ENCODE data around the gene ARHGEF11. TPM values are rescaled to one million over a fixed set of nuclear protein-coding genes. Genes with fewer than 3 reads are reported as not detected.

The ARHGEF11 gene
- total RNA-seq, 1 experiment from 2014 or later = 41.1 TPM

DNA sequence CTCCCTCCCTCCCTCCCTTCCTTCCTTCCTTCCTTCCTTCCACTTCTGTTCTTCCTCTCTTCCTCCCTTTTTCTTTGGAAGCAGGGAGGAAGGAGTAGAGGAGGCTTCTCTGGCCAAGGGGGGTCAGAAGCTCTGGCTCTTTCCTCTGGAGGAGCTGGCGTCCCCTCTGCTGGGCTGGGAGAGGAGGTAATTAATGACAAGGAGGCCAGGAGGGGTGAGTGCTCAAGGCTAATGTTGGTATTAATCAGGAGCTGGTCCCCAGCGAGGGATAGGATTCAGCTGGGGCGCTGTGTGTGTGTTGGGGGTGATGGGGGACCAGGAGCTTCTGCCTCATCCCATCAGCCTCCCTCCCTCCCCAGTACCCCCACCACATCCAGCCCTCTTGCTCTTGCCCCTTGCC, 158.2 kb downstream of the ARHGEF11 start:
- H2BK20ac ChIP-seq (ENCODE audit: low read depth, low read length, poor library complexity, severe bottlenecking) = no peak overlapping the region
- peak overlapping the region; percentile 19 for H3K4me2 ChIP-seq (ENCODE audit: insufficient read depth, insufficient read length, low read length)
- no peak overlapping the region for H2BK12ac ChIP-seq (ENCODE audit: insufficient read length, low read depth, low read length)
- DNase-seq = no peak
- H3K9me3 ChIP-seq (ENCODE audit: control insufficient read depth, low read depth, low read length) = no peaks in the 10 kb centered on the region
- no peak overlapping the region for H4K8ac ChIP-seq (replicated peaks; ENCODE audit: insufficient read length, low read depth, low read length)
- H3K9ac ChIP-seq (ENCODE audit: extremely low read depth, insufficient read length, low read length) = no peak overlapping the region
- no peak overlapping the region for H2AFZ ChIP-seq (ENCODE audit: low read length)
- no peak overlapping the region for H4K5ac ChIP-seq (ENCODE audit: insufficient read length, low read depth, low read length)
- no peaks in the 10 kb centered on the region for H4K20me1 ChIP-seq (ENCODE audit: control insufficient read depth, insufficient read depth, insufficient read length)
- no peak overlapping the region for H3K27ac ChIP-seq (ENCODE audit: insufficient read length, low read depth, low read length)
- no peak overlapping the region for H2BK5ac ChIP-seq (ENCODE audit: insufficient read length, low read length)
- H2AK5ac ChIP-seq (ENCODE audit: insufficient read length, low read length) = no peak overlapping the region
- Mint-ChIP-seq H3K27ac (no peak overlapping the region), H3K4me1 (peaks cover 43 to 65% of the 10 kb centered on the region in 2 experiments), H3K9me3 (no peaks in the 10 kb centered on the region; a peak in 2 of 5 replicates), H3K4me3 (peak overlapping the region in 1 of 2 experiments; percentile 70; a peak in 3 of 5 replicates), H3K27me3 (ENCODE audit: low read depth) (peaks cover 77% of the 10 kb centered on the region), H3K36me3 (ENCODE audit: insufficient read depth in 1 of 3, low read depth in 3 of 3) (no peaks in the 10 kb centered on the region)
- TF ChIP-seq, protein P1, sequence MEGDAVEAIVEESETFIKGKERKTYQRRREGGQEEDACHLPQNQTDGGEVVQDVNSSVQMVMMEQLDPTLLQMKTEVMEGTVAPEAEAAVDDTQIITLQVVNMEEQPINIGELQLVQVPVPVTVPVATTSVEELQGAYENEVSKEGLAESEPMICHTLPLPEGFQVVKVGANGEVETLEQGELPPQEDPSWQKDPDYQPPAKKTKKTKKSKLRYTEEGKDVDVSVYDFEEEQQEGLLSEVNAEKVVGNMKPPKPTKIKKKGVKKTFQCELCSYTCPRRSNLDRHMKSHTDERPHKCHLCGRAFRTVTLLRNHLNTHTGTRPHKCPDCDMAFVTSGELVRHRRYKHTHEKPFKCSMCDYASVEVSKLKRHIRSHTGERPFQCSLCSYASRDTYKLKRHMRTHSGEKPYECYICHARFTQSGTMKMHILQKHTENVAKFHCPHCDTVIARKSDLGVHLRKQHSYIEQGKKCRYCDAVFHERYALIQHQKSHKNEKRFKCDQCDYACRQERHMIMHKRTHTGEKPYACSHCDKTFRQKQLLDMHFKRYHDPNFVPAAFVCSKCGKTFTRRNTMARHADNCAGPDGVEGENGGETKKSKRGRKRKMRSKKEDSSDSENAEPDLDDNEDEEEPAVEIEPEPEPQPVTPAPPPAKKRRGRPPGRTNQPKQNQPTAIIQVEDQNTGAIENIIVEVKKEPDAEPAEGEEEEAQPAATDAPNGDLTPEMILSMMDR (conservative IDR thresholded peaks at IDR 0.05) = no peak
- no peaks in the 10 kb centered on the region for H3K79me2 ChIP-seq (ENCODE audit: insufficient read depth, low read length)
- no peaks in the 10 kb centered on the region for H3K79me1 ChIP-seq (ENCODE audit: insufficient read depth, low read depth, low read length, poor library complexity, severe bottlenecking)
- peaks cover 10% of the 10 kb centered on the region; the same call in 1 of the 2 replicates for H3K27me3 ChIP-seq (ENCODE audit: insufficient read depth, low read length)
- H3K56ac ChIP-seq (ENCODE audit: insufficient read length, low read depth, low read length) = no peak overlapping the region
- no peak overlapping the region for H3K4ac ChIP-seq (ENCODE audit: low read depth, low read length)
- H3K14ac ChIP-seq (ENCODE audit: insufficient read depth, low read length) = no peak overlapping the region
- H2BK120ac ChIP-seq (ENCODE audit: low read depth, low read length, poor library complexity, severe bottlenecking) = no peak overlapping the region
- no peaks in the 10 kb centered on the region for H3K23me2 ChIP-seq (ENCODE audit: insufficient read length, low read depth, low read length, poor library complexity, severe bottlenecking)
- H3K18ac ChIP-seq (ENCODE audit: insufficient read length, low read depth, low read length) = no peak overlapping the region
- no peak overlapping the region for H2BK15ac ChIP-seq (ENCODE audit: low read depth, low read length)
- H3K4me1 ChIP-seq (ENCODE audit: insufficient read depth, low read length) = peaks cover 2% of the 10 kb centered on the region; the same call in 1 of the 2 replicates
- no peak overlapping the region for H3T11ph ChIP-seq (ENCODE audit: low read length)
- no peak overlapping the region for H4K91ac ChIP-seq (ENCODE audit: insufficient read length, low read depth, low read length)
- no peak overlapping the region for H3K23ac ChIP-seq (ENCODE audit: insufficient read length, low read depth, low read length)
- no CpG with 5 or more reads among the region's 3 CpGs for WGBS (ENCODE audit: extremely low coverage, insufficient read length, low lambda C conversion rate)

All from H9 (cell line).